H1 (cell line): ENCODE measurements around the gene GRK5. TPM values are rescaled to one million over a fixed set of nuclear protein-coding genes. Genes with fewer than 3 reads are reported as not detected.

ENCODE experiments used
- CTCF ChIA-PET: fragments of 300-600 bp; sonication (Branson Sonifier 250); formaldehyde crosslinking; loops from one replicate; lab custom pipeline; 2021; ENCODE audit not compliant: partially characterized antibody; lab: Charles Lee
- POLR2A ChIA-PET: fragments of 300-600 bp; sonication (Branson Sonifier 250); formaldehyde crosslinking; loops from one replicate; lab custom pipeline; 2021; ENCODE audit warnings: inconsistent platforms; ENCODE audit not compliant: partially characterized antibody; lab: Charles Lee
- DNase-seq, 2 experiments: peaks; one replicate each; pipeline versions ENCODE4 v3.0.0 to v3.0.0-alpha.2; 2010 to 2022; ENCODE audit warnings: low spot score in 2 of 2, low read depth in 1 of 2, mixed read lengths in 1 of 2
- FAIRE-seq: peaks from 2 replicates; lab custom pipeline; 2011; peaks lifted over from hg19 to GRCh38; lab: Jason Lieb, UNC
- H2AFZ ChIP-seq: 2 replicates; pipeline ENCODE4 v1.8.1; 2012; ENCODE audit warnings: low read length, inconsistent platforms
- H2AK5ac ChIP-seq: 2 replicates; pipeline ENCODE4 v1.6.1; 2013; ENCODE audit warnings: low read depth, low read length
- H2BK120ac ChIP-seq: replicated peaks from 2 replicates; pipeline ENCODE3; 2013; ENCODE audit warnings: low read depth, low read length, inconsistent platforms
- H2BK12ac ChIP-seq: 2 replicates; pipeline ENCODE4 v1.6.1; 2013; ENCODE audit warnings: low read depth, low read length
- H2BK15ac ChIP-seq: 2 replicates; pipeline ENCODE4 v1.6.1; 2013; ENCODE audit warnings: low read length
- H2BK20ac ChIP-seq: 2 replicates; pipeline ENCODE4 v1.6.1; 2013; ENCODE audit warnings: low read length
- H2BK5ac ChIP-seq: 2 replicates; pipeline ENCODE4 v1.6.1; 2013; ENCODE audit warnings: low read depth, low read length
- H3K14ac ChIP-seq: 2 replicates; pipeline ENCODE4 v1.6.1; 2013; ENCODE audit warnings: inconsistent platforms; ENCODE audit not compliant: insufficient read length
- H3K18ac ChIP-seq: 2 replicates; pipeline ENCODE4 v1.6.1; 2013; ENCODE audit warnings: low read length; ENCODE audit errors: extremely low read depth
- H3K23ac ChIP-seq: 2 replicates; pipeline ENCODE4 v1.6.1; 2013; ENCODE audit warnings: inconsistent platforms; ENCODE audit not compliant: insufficient read length
- H3K23me2 ChIP-seq: 2 replicates; pipeline ENCODE4 v1.6.1; 2013; ENCODE audit warnings: low read depth, low read length
- H3K27ac ChIP-seq: 2 replicates; pipeline ENCODE4 v1.6.1; 2011; ENCODE audit warnings: low read depth, low read length, inconsistent platforms
- H3K27me3 ChIP-seq, 4 experiments: replicated peaks in 1 of 4; 1 replicate in 1 of 4; 2 replicates in 3 of 4; pipeline versions ENCODE4 v1.6.1 to v1.8.1; 2011 to 2013; ENCODE audit warnings: low read length in 3 of 4, mild to moderate bottlenecking in 3 of 4, inconsistent platforms in 2 of 4, mixed read lengths in 2 of 4, moderate library complexity in 1 of 4; ENCODE audit not compliant: control insufficient read depth in 3 of 4, insufficient read depth in 3 of 4; ENCODE audit errors: extremely low read depth in 1 of 4
- H3K36me3 ChIP-seq, 4 experiments: 2 replicates each; pipeline versions ENCODE4 v1.6.1 to v1.8.1; 2011 to 2013; ENCODE audit warnings: mild to moderate bottlenecking in 4 of 4, low read length in 3 of 4, moderate library complexity in 2 of 4, control low read depth in 1 of 4, inconsistent platforms in 1 of 4; ENCODE audit not compliant: insufficient read depth in 4 of 4, control insufficient read depth in 2 of 4
- H3K4ac ChIP-seq: replicated peaks from 2 replicates; pipeline ENCODE3; 2013; ENCODE audit warnings: low read length, low read depth, mixed read lengths, inconsistent platforms; ENCODE audit not compliant: insufficient read length
- H3K4me1 ChIP-seq, 4 experiments: replicated peaks in 1 of 4; 1 replicate in 1 of 4; 2 replicates in 3 of 4; pipeline versions ENCODE4 v1.6.1 to v1.8.1; 2011 to 2013; ENCODE audit warnings: low read length in 3 of 4, inconsistent platforms in 2 of 4, mixed read lengths in 1 of 4; ENCODE audit not compliant: insufficient read depth in 4 of 4, control insufficient read depth in 3 of 4
- H3K4me2 ChIP-seq, 2 experiments: 2 replicates each; pipeline versions ENCODE4 v1.6.1 to v1.8.1; 2011 to 2013; ENCODE audit warnings: low read depth in 2 of 2, low read length in 2 of 2, control low read depth in 1 of 2, inconsistent platforms in 1 of 2, mild to moderate bottlenecking in 1 of 2; ENCODE audit not compliant: insufficient read depth in 1 of 2
- H3K4me3 ChIP-seq, 4 experiments: fragments of 200-600, 300-600 bp in 1 of 4; sonication (generic), shearing (Covaris generic), sonication (Bioruptor Twin) in 1 of 4; 2 replicates each; pipeline versions ENCODE4 v1.5.1 to v1.8.1; 2011 to 2016; ENCODE audit warnings: low read length in 4 of 4, low read depth in 3 of 4, control low read depth in 2 of 4, inconsistent platforms in 2 of 4, mild to moderate bottlenecking in 2 of 4, mixed read lengths in 1 of 4, moderate library complexity in 1 of 4; ENCODE audit not compliant: insufficient read depth in 2 of 4; ENCODE audit errors: extremely low read depth in 1 of 4
- H3K56ac ChIP-seq: replicated peaks from 2 replicates; pipeline ENCODE3; 2013; ENCODE audit warnings: low read depth, mild to moderate bottlenecking, mixed read lengths, low read length, inconsistent platforms; ENCODE audit not compliant: insufficient read length
- H3K79me1 ChIP-seq: 2 replicates; pipeline ENCODE4 v1.6.1; 2013; ENCODE audit warnings: low read depth, low read length, control low read depth
- H3K79me2 ChIP-seq, 2 experiments: 2 replicates each; pipeline versions ENCODE4 v1.6.1 to v1.8.1; 2012 to 2013; ENCODE audit warnings: low read length in 2 of 2, mild to moderate bottlenecking in 2 of 2, inconsistent platforms in 1 of 2; ENCODE audit not compliant: insufficient read depth in 2 of 2, control insufficient read depth in 1 of 2
- H3K9ac ChIP-seq, 4 experiments: replicated peaks in 1 of 4; 1 replicate in 1 of 4; 2 replicates in 3 of 4; pipeline versions ENCODE4 v1.6.1 to v1.8.1; 2011 to 2013; ENCODE audit warnings: low read depth in 3 of 4, low read length in 3 of 4, control low read depth in 2 of 4, mild to moderate bottlenecking in 2 of 4, moderate library complexity in 2 of 4, inconsistent platforms in 1 of 4; ENCODE audit errors: extremely low read depth in 1 of 4
- H3K9me3 ChIP-seq, 2 experiments: 2 replicates each; pipeline versions ENCODE4 v1.6.1 to v1.8.1; 2012 to 2013; ENCODE audit warnings: mild to moderate bottlenecking in 2 of 2, moderate library complexity in 2 of 2, control low read depth in 1 of 2, inconsistent platforms in 1 of 2, low read depth in 1 of 2, low read length in 1 of 2, mixed read lengths in 1 of 2; ENCODE audit not compliant: insufficient read depth in 2 of 2
- H4K20me1 ChIP-seq, 2 experiments: replicated peaks in 1 of 2; 2 replicates each; pipeline versions ENCODE3 to v1.8.1; 2011 to 2013; ENCODE audit warnings: inconsistent platforms in 2 of 2, low read length in 2 of 2, mild to moderate bottlenecking in 1 of 2; ENCODE audit not compliant: insufficient read depth in 2 of 2, control insufficient read depth in 1 of 2
- H4K5ac ChIP-seq: 2 replicates; pipeline ENCODE4 v1.6.1; 2013; ENCODE audit warnings: low read length, low read depth, mixed read lengths, inconsistent platforms; ENCODE audit not compliant: insufficient read length
- H4K8ac ChIP-seq: 2 replicates; pipeline ENCODE4 v1.8.0; 2013; ENCODE audit warnings: mild to moderate bottlenecking, moderate library complexity, low read length, inconsistent platforms; ENCODE audit not compliant: insufficient read depth; ENCODE audit errors: extremely low read depth
- H4K91ac ChIP-seq: replicated peaks from 2 replicates; pipeline ENCODE3; 2013; ENCODE audit warnings: low read length, mixed read lengths, inconsistent platforms; ENCODE audit not compliant: insufficient read length
- GABPA ChIP-seq: IDR thresholded peaks from 2 replicates; pipeline ENCODE4 v1.6.1; 2011; ENCODE audit warnings: mild to moderate bottlenecking, low read length, moderate library complexity, borderline replicate concordance; ENCODE audit not compliant: insufficient read depth
- MAFK ChIP-seq: IDR thresholded peaks from 2 replicates; pipeline ENCODE4 v1.6.1; 2012; ENCODE audit warnings: low read depth, mild to moderate bottlenecking, improper control_type of control experiment, low read length
- WGBS, 2 experiments: shearing (Covaris generic) in 1 of 2; methylation state at CpG; one replicate each; pipeline versions ENCODE4 v1.1.6 to v1.1.7; 2013 to 2015; ENCODE audit warnings: low lambda C conversion rate in 2 of 2, mixed read lengths in 2 of 2, inconsistent platforms in 1 of 2, low coverage in 1 of 2, missing lambda C conversion rate in 1 of 2; ENCODE audit not compliant: insufficient replicate concordance in 2 of 2, insufficient coverage in 1 of 2, insufficient read length in 1 of 2; ENCODE audit errors: extremely low coverage in 1 of 2, missing lambda C conversion rate in 1 of 2; 5-methylcytosine and 5-hydroxymethylcytosine counted together
- polyA plus RNA-seq, 7 experiments: library from polyadenylated mRNA; depleted of rRNA in 3 of 7; stranded (reverse) in 5 of 7; unstranded in 2 of 7; fragments of >200 nt in 5 of 7; fragments of 200-250 nt in 2 of 7; gene quantifications; 1 replicate in 5 of 7; 2 replicates in 1 of 7; 4 replicates in 1 of 7; pipeline versions ENCODE4 v1.2.1 to v1.2.3, GENCODE V29; 2011 to 2013; ENCODE audit warnings: missing spikeins in 2 of 7, mixed read lengths in 2 of 7
- total RNA-seq: library from RNA; stranded (reverse); fragmentation: NEBNext Ultra II Directional; extraction: Animal tissue kit (Norgen Biotek cat#: 25700); gene quantifications from 2 replicates; pipeline ENCODE4 v1.2.1, GENCODE V29; 2021

Gene GRK5
- total and polyA plus RNA-seq, 2 of the 8 experiments (the other 6 are each of a cell fraction or from before 2014, with no cell fraction given) = 0.54 to 2.5 TPM

DNA sequence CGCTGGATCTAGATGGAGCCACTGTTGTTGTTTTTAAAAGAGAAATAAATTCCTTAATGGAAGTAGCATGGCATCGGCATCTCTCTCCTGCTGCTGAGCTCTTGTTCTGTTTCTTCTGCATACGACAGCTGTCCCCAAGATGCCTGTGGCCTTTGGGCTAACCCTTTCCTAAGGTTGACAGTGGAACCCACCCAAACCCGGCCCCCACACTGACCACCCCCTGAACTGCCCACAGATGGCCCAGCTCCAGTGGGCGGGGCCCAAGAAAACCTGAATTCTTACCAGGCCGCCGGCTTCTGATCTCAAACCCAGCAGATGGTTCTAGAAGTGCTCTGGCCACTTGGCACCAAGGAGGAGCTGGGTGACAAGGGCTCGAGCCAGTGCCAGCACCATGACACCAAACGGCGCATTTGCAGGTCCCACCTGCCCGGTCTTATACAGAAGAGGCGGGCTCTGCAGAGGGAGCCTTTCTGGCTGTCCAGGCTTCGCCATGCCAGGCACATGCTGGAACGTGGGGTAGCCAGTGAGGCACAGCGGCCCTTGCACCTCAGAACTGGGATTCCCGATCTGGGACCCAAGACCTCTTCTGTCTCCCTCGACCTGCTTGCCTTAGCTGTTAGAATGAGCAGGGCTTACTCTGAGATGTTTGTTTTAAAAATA, 252.4 kb downstream of the GRK5 start:
- Histone ChIP-seq H2BK120ac (no peak overlapping the region), H3K9me3 (no peaks in the 10 kb centered on the region), H2BK12ac (no peak overlapping the region), H3K56ac (no peak overlapping the region), H3K18ac (no peak overlapping the region), H4K20me1 (no peaks in the 10 kb centered on the region), H3K23me2 (no peaks in the 10 kb centered on the region), H3K4me2 (no peak overlapping the region), H3K4ac (no peak overlapping the region), H3K23ac (no peak overlapping the region), H3K4me1 (no peaks in the 10 kb centered on the region; a peak in 1 of 7 replicates), H3K27ac (no peak overlapping the region), H4K91ac (no peak overlapping the region), H3K9ac (no peak overlapping the region), H4K5ac (no peak overlapping the region), H3K4me3 (no peak overlapping the region), H2BK15ac (no peak overlapping the region), H3K36me3 (no peaks in the 10 kb centered on the region), H3K27me3 (peaks cover 0 to 9% (median 3%) of the 10 kb centered on the region in 4 experiments; a peak in 4 of 7 replicates), H3K14ac (no peak overlapping the region), H2BK5ac (no peak overlapping the region), H3K79me2 (no peaks in the 10 kb centered on the region), H2BK20ac (no peak overlapping the region), H4K8ac (no peak overlapping the region), H2AK5ac (no peak overlapping the region), H2AFZ (no peak overlapping the region), H3K79me1 (no peaks in the 10 kb centered on the region)
- ChIA-PET POLR2A (no interaction called here), CTCF (interaction anchor here (0.6 to 4.4 kb wide), 5 partner anchors 10 to 175 kb away, joined by 3 to 39 read pairs (median 4); no protein-coding TSS in a partner anchor)
- 94% methylated on average over 16 of the region's 17 CpGs; no CpG with 5 or more reads in 1 of the 2 experiments for WGBS, 2 experiments
- DNase-seq (no peak), FAIRE-seq (no peak)
- TF ChIP-seq MAFK = no peak
- TF ChIP-seq GABPA = no peak
